ENCODE results near the gene TMEM184B. TPM values are rescaled to one million over a fixed set of nuclear protein-coding genes. Genes with fewer than 3 reads are reported as not detected.
"Not testable (repeated sequence)": the region's sequence is repeated elsewhere in the genome, so short reads cannot be mapped to it uniquely, and the experiment has no call there.

TMEM184B gene
- total RNA-seq, 2 donors from 2014 or later: 55.4 to 57.6 TPM

- H3K9ac ChIP-seq (ENCODE audit: extremely low read depth, low read length, poor library complexity, severe bottlenecking): no peak overlapping the region
- Mint-ChIP-seq H3K27me3 (ENCODE audit: insufficient read depth) (no peaks in the 10 kb centered on the region), H3K4me3 (no peak overlapping the region)
These were observed 36.0 kb downstream of the TMEM184B start for GRCh38 chr22:38236786-38237185.

DNA sequence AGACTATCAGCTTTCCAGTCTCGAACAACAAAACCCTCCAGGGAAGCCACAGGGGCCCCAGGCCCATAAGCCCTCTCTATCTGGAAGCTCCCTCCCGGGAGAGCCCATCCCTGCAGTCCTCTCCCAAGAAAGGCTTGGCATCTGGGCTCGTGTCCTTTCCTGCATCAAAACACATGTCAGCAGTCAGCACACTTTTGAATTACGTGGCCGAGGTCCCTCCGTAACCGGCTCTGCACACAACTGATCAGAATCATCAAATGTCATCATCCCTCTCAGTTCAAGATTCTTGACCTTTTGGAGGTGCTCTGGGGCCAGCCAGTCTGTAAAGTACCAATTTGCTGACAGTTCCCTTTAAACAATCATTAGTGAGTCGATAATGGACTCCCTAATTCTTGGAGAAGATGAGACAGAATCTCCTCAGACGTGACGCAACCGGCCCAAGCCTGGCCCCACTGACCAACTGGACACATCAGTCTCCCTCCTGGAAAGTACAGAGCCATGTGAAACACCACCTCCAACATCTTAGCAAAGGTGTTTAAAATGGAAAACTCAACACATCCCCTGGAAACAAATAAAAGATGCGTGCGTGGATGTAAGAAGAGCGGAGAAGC is 37.5 kb downstream of the TMEM184B start:
- H3K9me3 Mint-ChIP-seq: no peaks in the 10 kb centered on the region
- H3K27ac Mint-ChIP-seq: peak overlapping the region; percentile 1
- peaks cover 51% of the 10 kb centered on the region for H3K36me3 Mint-ChIP-seq (ENCODE audit: low read depth)
- no peak overlapping the region for H3K4me3 Mint-ChIP-seq
- peaks cover 56% of the 10 kb centered on the region for H3K36me3 ChIP-seq (ENCODE audit: control insufficient read depth, insufficient read depth, low read length)
- H3K9me3 ChIP-seq (ENCODE audit: control insufficient read depth, low read length): no peaks in the 10 kb centered on the region
- H3K27ac ChIP-seq (ENCODE audit: low read depth, low read length): no peak overlapping the region
- peaks cover 16% of the 10 kb centered on the region for H3K4me1 Mint-ChIP-seq
- no peak for DNase-seq
- H3K27me3 ChIP-seq (ENCODE audit: control insufficient read depth, insufficient read depth, low read length, poor library complexity, severe bottlenecking): no peaks in the 10 kb centered on the region
- H3K4me1 ChIP-seq (ENCODE audit: control insufficient read depth, insufficient read depth, low read length): peaks cover 4% of the 10 kb centered on the region
- no peaks in the 10 kb centered on the region for H3K27me3 Mint-ChIP-seq (ENCODE audit: insufficient read depth)
- H3K4me3 ChIP-seq (ENCODE audit: low read length): no peak overlapping the region
- TF ChIP-seq CTCF (conservative IDR thresholded peaks at IDR 0.05): no peak
- no peak overlapping the region for H3K9ac ChIP-seq (ENCODE audit: extremely low read depth, low read length, poor library complexity, severe bottlenecking)
- WGBS, 2 experiments (ENCODE audit: insufficient coverage in 1 of 2, insufficient read length in 1 of 2): 91 to 94% methylated on average over 7 to 14 of the region's 14 CpGs

More at GRCh38 chr22:38236786-38237185, 36.0 kb downstream of the TMEM184B start:
- Mint-ChIP-seq H3K36me3 (ENCODE audit: low read depth) (peaks cover 41% of the 10 kb centered on the region), H3K27ac (no peak overlapping the region), H3K4me1 (peaks cover 24% of the 10 kb centered on the region), H3K9me3 (no peaks in the 10 kb centered on the region)
- no peaks in the 10 kb centered on the region for H3K9me3 ChIP-seq (ENCODE audit: control insufficient read depth, low read length)
- no peaks in the 10 kb centered on the region for H3K27me3 ChIP-seq (ENCODE audit: control insufficient read depth, insufficient read depth, low read length, poor library complexity, severe bottlenecking)
- H3K36me3 ChIP-seq (ENCODE audit: control insufficient read depth, insufficient read depth, low read length): peaks cover 47% of the 10 kb centered on the region
- H3K4me1 ChIP-seq (ENCODE audit: control insufficient read depth, insufficient read depth, low read length): peaks cover 6% of the 10 kb centered on the region
- no peak overlapping the region for H3K27ac ChIP-seq (ENCODE audit: low read depth, low read length)
- no peak for DNase-seq
- WGBS, 2 experiments (ENCODE audit: insufficient coverage in 1 of 2, insufficient read length in 1 of 2): 90 to 95% methylated on average over 7 to 8 of the region's 8 CpGs
- no peak for TF ChIP-seq CTCF (conservative IDR thresholded peaks at IDR 0.05)
- no peak overlapping the region for H3K4me3 ChIP-seq (ENCODE audit: low read length)

- not testable (repeated sequence) for H3K4me1 ChIP-seq (ENCODE audit: control insufficient read depth, insufficient read depth, low read length); H3K27ac Mint-ChIP-seq; H3K9me3 Mint-ChIP-seq; H3K4me3 ChIP-seq (ENCODE audit: low read length); H3K4me1 Mint-ChIP-seq; H3K9ac ChIP-seq (ENCODE audit: extremely low read depth, low read length, poor library complexity, severe bottlenecking); H3K27ac ChIP-seq (ENCODE audit: low read depth, low read length); H3K4me3 Mint-ChIP-seq; DNase-seq; H3K27me3 ChIP-seq (ENCODE audit: control insufficient read depth, insufficient read depth, low read length, poor library complexity, severe bottlenecking); H3K9me3 ChIP-seq (ENCODE audit: control insufficient read depth, low read length); H3K27me3 Mint-ChIP-seq (ENCODE audit: insufficient read depth)
- peaks cover 55% of the 10 kb centered on the region for H3K36me3 Mint-ChIP-seq (ENCODE audit: low read depth)
- peaks cover 64% of the 10 kb centered on the region for H3K36me3 ChIP-seq (ENCODE audit: control insufficient read depth, insufficient read depth, low read length)
- 93 to 99% methylated on average over 9 to 10 of the region's 10 CpGs for WGBS, 2 experiments (ENCODE audit: insufficient coverage in 1 of 2, insufficient read length in 1 of 2)
These were observed 39.0 kb downstream of the TMEM184B start for GRCh38 chr22:38233856-38234255.

GRCh38 chr22:38233427-38233826 is 39.4 kb downstream of the TMEM184B start:
- Histone ChIP-seq H3K4me3 (ENCODE audit: low read length) (no peak overlapping the region), H3K36me3 (ENCODE audit: control insufficient read depth, insufficient read depth, low read length) (peaks cover 64% of the 10 kb centered on the region), H3K27me3 (ENCODE audit: control insufficient read depth, insufficient read depth, low read length, poor library complexity, severe bottlenecking) (no peaks in the 10 kb centered on the region), H3K9ac (ENCODE audit: extremely low read depth, low read length, poor library complexity, severe bottlenecking) (no peak overlapping the region), H3K27ac (ENCODE audit: low read depth, low read length) (no peak overlapping the region), H3K9me3 (ENCODE audit: control insufficient read depth, low read length) (no peaks in the 10 kb centered on the region), H3K4me1 (ENCODE audit: control insufficient read depth, insufficient read depth, low read length) (no peaks in the 10 kb centered on the region)
- peaks cover 60% of the 10 kb centered on the region for H3K36me3 Mint-ChIP-seq (ENCODE audit: low read depth)
- no peaks in the 10 kb centered on the region for H3K27me3 Mint-ChIP-seq (ENCODE audit: insufficient read depth)
- no peaks in the 10 kb centered on the region for H3K9me3 Mint-ChIP-seq
- H3K4me3 Mint-ChIP-seq: no peak overlapping the region
- H3K27ac Mint-ChIP-seq: no peak overlapping the region
- TF ChIP-seq CTCF (conservative IDR thresholded peaks at IDR 0.05): no peak
- H3K4me1 Mint-ChIP-seq: peaks cover 7% of the 10 kb centered on the region
- WGBS, 2 experiments (ENCODE audit: insufficient coverage in 1 of 2, insufficient read length in 1 of 2): 96 to 100% methylated on average over 4 to 6 of the region's 6 CpGs
- no peak for DNase-seq
